ENCODE measurements around the gene MYB.
"Not testable (repeated sequence)": the region's sequence is repeated elsewhere in the genome, so short reads cannot be mapped to it uniquely, and the experiment has no call there.

The MYB gene

GRCh38 chr6:135180542-135181332 lies at the start of gene MYB:
MYB (plus strand) TSS chr6:135181308; CDS start chr6:135181514, 206 bp downstream.
- peak; percentile 79 for DNase-seq

DNA sequence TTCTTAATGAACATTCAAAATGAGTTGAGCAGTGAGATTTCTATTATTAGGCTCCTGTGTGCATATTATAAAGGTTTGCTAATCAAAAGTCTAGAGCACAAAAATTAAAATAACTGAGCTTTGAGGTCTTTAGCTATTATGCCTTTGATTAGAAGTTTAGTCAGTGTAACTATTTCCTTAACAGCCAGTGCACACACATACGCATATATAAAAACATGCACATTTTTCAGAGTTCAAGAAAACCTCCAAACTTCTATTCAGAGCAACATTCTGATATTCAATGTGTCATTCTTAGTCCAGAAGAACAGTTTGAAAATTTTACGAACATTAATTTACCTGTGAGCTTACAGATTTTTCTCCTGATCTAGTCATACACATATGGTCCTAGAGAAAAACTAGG lies 48.3 kb upstream of the MYB start:
- DNase-seq, result no peak

GRCh38 chr6:135135835-135136234 lies 45.3 kb upstream of the MYB start:
- DNase-seq, result no peak

- DNase-seq, result no peak
Measured at GRCh38 chr6:135137826-135138225, 43.3 kb upstream of the MYB start.

- no peak for DNase-seq
Measured at GRCh38 chr6:135141182-135141581, 39.9 kb upstream of the MYB start.

GRCh38 chr6:135141728-135142127 lies 39.4 kb upstream of the MYB start:
- no peak for DNase-seq

GRCh38 chr6:135142232-135142631 lies 38.9 kb upstream of the MYB start:
- DNase-seq, result not testable (repeated sequence)

DNA sequence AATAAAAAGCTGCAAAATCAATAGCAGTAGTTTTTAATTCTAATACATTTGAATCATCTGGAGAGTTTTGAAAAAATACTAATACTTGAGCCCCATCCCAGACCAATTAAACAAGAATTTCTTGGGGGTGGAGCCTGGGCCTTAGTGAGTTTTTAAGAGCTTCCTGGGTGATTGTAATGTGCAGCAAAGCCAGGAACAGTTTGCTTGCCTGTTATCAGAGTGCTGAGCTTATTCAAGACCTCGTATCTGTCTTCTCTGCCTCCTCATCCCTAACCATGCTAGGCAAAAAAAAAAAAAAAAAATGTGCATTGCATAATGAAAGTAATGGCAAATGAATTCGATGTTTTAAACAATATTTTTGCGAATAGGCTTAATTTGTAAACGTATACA lies 36.4 kb upstream of the MYB start:
- DNase-seq, result no peak

DNA sequence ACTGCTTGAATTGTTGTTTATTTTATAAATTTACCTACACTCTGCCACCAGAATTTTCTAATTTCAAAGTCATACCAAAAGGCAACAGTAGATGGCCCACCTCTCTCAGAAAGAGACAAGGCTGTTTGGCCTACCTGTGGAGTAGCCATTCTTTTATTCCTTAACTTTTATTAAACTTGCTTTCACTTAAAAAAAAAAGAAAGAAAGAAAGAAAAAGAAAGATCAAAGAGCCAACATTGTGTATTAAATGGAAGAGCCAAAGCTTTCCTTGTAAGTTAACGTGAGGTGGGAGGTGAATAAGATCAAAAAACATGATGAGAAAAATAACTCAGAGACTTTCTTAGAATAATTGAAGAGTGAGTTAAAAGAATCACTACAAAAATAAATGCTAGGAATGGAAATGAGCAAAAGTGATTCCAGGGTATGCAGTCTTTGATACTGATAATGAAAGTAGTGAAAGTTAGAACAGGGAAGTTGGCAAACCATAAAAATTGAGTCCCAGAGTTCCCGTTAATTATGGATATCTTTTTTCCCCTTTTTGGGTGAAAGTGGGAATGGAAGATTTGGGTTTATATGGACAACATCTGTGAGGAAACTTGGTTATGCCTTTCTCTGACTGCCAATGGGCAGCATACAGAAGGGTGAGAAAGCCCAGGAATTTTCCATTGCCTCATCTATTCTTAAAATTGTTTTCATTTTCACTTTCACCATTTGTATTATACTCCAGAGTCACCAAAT lies 35.9 kb upstream of the MYB start:
- peak; percentile 61 for DNase-seq

DNA sequence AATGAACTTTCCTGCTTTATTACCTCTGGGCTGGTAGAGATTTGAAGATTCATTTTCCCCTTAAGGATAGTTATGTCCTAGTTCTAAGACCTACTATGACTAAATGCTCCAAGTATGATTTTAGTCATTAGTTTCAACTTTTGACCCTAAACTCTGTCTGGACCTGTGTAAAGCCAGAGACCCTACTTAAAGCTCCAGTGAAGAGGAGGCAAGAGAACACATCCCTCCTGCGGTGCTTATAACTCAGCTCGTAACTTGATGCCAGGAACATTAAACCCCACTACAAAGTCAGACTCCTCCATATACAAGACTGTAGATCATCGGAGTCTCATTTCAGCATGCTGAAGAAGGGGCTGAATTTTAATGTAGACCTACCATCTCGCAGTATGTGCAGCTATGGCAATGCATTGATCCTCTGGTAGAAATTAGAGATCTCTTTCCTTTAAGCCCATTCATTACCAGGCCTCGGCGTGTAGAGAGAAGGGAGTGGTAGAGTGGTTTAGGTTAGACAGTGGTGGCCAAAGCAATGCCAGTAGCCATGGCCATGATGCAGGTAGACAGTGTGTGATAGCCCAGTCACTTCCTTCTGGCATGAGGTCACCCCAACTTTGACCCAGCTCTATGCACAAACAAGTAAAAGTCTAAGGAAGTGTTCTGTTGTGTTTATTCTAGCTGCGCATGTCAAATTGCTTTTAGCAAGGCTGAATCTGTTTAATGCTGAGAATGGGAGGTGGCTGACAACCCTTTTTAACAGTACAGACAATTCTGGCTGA lies 34.8 kb upstream of the MYB start:
- no peak for DNase-seq

DNA sequence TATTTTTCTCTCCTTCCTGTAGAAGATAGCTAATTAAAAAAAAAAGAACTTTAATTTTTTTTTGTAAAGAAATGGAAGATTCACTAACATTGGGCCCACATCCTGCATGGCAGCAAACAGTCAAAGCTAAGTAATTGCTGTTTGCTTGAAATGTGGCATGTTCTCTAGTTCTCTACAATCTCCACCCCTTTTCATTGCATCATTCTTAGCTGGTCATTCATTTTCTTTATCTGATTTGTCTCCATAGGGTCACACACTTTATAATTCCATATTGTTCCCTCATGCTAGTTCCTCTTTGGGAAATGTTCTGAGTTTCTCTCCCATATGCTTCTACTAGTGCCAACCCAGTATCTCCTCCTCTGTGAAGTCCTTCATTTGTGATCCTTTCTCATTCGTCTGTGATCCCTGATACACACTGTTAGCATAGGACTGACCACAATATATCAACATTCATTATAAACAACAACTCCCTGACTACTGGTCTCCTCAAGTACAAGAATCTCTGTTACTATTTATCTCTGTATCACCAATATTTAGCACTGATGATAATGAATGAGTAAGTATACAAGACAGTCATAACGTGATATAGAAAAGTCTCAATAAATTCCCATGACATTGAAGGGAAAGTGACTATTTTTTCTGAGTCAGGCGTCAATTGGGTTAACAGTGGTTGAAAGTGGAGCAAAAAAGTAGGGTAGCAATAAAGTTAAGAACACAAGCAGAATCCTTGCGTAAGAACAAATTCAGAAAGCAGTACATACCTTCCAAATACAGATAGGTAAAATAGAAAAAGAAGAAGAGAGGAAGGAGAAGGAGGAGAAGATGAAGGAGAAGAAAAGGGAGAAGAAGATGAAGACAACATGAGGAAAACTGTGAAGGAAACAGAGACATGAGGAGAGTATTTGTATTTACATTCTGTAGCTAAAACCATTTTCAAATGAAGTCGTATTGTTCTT lies 33.2 kb upstream of the MYB start:
- DNase-seq, result no peak

DNA sequence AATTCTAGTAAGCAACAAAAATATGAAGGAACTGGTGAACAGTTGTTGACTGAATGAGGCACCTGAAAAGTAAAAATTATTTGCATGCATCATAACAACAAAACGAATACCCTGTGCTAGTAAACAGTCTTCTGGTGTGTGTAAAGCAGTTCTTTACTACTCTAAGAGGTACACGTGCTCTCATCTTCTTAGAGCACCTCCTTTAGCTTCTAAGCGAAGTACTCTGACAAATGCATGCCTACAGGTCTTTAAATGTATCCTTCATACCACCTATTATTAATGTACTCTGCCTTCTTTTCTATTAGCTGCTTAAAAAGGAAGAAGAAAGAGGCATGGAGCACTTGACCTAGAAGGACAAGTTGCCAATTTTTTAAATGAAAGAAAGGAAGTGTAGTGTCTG lies 32.2 kb upstream of the MYB start:
- DNase-seq, result no peak

DNA sequence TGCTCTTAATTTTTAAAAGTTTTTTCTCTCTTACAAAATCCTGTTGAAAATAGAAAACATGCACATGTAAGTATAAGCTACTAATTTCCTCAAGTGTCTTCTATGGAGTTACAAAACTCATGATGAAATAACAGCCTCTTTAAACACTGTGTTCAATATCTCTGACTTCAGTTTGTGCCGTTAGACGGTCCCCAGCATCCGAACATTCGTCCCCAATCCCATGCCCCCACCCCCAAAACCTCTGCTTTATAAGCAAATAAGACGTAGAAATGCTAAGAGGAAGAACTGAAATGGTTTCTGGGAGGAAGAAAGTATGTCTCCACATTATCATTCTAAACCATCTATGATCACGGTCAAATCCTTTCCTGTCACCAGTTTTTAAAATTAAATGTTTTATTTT lies 31.7 kb upstream of the MYB start:
- DNase-seq, result no peak

DNA sequence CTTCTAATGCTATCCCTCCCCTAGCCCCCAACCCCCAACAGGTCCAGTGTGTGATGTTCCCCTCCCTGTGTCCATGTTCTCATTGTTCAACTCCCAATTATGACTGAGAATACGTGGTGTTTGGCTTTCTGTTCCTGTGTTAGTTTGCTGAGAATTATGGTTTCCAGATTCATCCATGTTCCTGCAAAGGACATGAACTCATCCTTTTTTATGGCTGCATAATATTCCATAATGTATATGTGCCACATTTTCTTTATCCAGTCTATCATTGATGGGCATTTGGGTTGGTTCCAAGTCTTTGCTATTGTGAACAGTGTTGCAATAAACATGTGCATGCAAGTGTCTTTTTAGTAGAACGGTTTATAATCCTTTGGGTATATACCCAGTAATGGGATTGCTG lies 30.6 kb upstream of the MYB start:
- not testable (repeated sequence) for DNase-seq

- not testable (repeated sequence) for DNase-seq
Measured at GRCh38 chr6:135154125-135154524, 27.0 kb upstream of the MYB start.

GRCh38 chr6:135158397-135158796 lies 22.7 kb upstream of the MYB start:
- DNase-seq, result no peak

DNA sequence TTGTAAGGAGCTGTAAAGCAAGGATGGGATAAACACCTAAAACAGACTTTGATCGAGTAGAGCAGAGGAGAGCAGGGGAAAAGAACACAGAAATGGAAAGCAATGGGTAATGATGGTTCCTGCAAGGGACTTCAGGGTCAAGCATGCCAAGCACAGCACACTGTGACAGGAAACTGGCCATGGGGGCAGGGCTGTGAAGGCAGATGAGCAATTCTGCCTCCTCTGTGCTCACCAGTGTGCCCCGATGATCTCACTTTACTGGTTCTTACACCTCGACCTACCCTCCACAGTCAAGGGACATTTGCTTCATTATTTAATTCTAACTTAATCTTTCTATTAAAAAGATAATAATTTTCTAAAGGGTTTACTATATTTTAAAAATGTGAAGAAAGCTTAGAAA lies 21.6 kb upstream of the MYB start:
- no peak for DNase-seq

DNA sequence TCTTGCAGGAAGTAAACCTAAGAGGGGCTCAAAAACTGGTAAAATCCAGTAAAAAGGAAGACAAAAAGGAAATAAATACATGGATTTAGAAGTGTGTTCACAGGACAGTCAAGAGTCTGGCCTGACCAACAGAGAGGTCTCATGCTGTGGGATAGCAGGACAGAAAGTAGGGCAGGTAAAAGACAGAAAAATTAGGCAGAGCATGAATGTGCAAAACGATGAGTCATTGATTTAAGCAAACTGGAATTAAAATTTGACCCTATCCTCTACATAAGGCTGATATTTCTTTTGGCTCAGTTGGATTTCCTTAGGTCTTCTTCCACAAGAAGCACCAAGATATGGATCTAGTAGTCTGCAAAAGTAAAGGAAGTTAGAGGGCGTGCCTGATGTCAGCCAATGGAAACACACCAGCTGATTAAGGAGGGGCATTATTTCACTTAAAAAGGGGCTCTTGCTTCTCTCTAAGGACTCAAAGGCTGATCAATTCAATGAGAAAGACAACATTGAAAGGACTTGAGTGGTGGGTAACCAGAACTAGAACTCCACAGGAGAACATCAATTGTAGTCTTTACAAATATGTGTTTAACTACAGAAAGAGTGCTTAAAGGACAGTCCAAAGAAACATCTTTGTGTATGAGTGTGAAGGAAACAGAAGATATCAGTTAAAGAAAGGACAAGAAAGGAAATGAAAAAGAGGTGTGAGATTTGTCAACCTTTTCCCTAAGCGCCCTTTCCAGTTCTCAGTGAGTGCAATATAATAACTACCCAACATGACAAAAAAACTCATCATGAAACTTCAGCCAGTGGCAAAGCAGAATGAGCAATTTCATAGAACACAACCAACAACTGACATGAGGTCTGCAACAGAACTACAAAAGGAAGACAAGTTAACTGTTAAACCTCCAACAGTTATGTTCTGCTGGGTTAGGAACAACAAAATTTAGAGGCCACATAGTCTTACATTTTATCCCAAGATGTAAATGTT lies 19.4 kb upstream of the MYB start:
- no peak for DNase-seq

- peak; percentile 49 for DNase-seq
Measured at GRCh38 chr6:135162678-135163439, 18.2 kb upstream of the MYB start.

DNA sequence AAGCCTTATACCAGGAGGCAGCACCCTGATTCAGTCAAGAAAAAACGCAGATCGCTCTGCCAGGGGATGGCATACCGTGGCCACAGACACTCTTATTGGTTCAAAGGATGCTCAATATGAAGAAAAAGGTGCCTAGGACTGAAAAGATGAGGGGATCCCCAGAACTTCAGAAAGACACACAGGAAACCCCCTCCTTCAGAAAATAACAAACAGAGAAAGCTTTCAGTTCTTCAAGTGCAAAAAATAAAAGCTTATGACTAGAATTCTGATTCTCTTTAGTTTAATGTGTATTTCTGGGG lies 17.7 kb upstream of the MYB start:
- peak; percentile 69 for DNase-seq

DNA sequence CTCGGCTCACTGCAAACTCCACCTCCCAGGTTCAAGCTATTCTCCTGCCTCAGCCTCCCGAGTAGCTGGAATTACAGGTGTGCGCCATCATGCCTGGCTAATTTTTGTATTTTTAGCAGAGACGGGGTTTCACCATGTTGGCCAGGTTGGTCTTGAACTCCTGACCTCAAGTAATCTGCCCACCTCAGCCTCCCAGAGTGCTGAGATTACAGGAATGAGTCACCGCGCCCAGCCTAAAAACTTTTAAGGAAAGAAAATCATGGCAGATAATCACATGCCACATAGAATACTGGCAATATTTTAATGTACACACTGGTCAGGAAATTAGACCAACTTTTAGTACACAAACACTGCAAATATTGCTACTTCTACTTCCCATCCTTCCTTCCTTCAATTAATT lies 16.7 kb upstream of the MYB start:
- DNase-seq, result not testable (repeated sequence)

Data from CD4-positive, alpha-beta T cell treated with Interleukin-10 for 1 hour (primary cell).